IMR-90 (cell line): ENCODE measurements around the gene SYTL3. TPM values are rescaled to one million over a fixed set of nuclear protein-coding genes. Genes with fewer than 3 reads are reported as not detected.

ENCODE experiments used
- ATAC-seq: fragments of 200-7000 bp; cut with Tn5 transposase; 2 replicates; pipeline ENCODE4 v1.9.1; 2020; ENCODE audit warnings: low read depth, mild to moderate bottlenecking, moderate library complexity
- BruUV-seq: library from RNA; stranded (reverse); fragments of 400-500 nt; replicated peaks from 2 replicates; lab custom pipeline; 2021; lab: Mats Ljungman, UMichigan
- CTCF ChIA-PET: fragments of 300-600 bp; formaldehyde crosslinking; extraction: SDS; loops from one replicate; lab custom pipeline; 2021; ENCODE audit warnings: antibody characterized with exemption; lab: Yijun Ruan, JAX
- POLR2A ChIA-PET: fragments of 300-600 bp; sonication (Branson Sonifier 250); formaldehyde crosslinking; loops from one replicate; lab custom pipeline; 2022; ENCODE audit warnings: antibody characterized with exemption; ENCODE audit not compliant: unreplicated experiment; lab: Charles Lee
- DNase-seq: peaks from one replicate; pipeline ENCODE4 v3.0.0; 2013
- H2AFZ ChIP-seq: replicated peaks from 2 replicates; pipeline ENCODE3; 2013; ENCODE audit warnings: low read length, mild to moderate bottlenecking; ENCODE audit not compliant: poor library complexity
- H2AK5ac ChIP-seq: 2 replicates; pipeline ENCODE4 v1.6.1; 2013; ENCODE audit warnings: low read depth, low read length, inconsistent platforms
- H2AK9ac ChIP-seq: replicated peaks from 2 replicates; pipeline ENCODE3; 2013; ENCODE audit warnings: mild to moderate bottlenecking, low read depth, low read length, moderate library complexity; ENCODE audit not compliant: poor library complexity
- H2BK120ac ChIP-seq: 2 replicates; pipeline ENCODE4 v1.6.1; 2013; ENCODE audit warnings: low read depth, low read length, inconsistent platforms
- H2BK15ac ChIP-seq: 3 replicates; pipeline ENCODE4 v1.6.1; 2013; ENCODE audit warnings: low read depth, low read length, inconsistent platforms
- H2BK20ac ChIP-seq: 2 replicates; pipeline ENCODE4 v1.6.1; 2013; ENCODE audit warnings: low read depth, mild to moderate bottlenecking, inconsistent platforms, low read length, moderate library complexity
- H2BK5ac ChIP-seq: 2 replicates; pipeline ENCODE4 v1.6.1; 2013; ENCODE audit warnings: mild to moderate bottlenecking, low read depth, low read length, inconsistent platforms; ENCODE audit not compliant: poor library complexity, severe bottlenecking
- H3K14ac ChIP-seq: replicated peaks from 2 replicates; pipeline ENCODE4 v1.6.1; 2013; ENCODE audit warnings: low read depth, low read length, inconsistent platforms
- H3K18ac ChIP-seq: 2 replicates; pipeline ENCODE4 v1.6.1; 2013; ENCODE audit warnings: low read depth, low read length, control low read depth
- H3K23ac ChIP-seq: 2 replicates; pipeline ENCODE4 v1.6.1; 2013; ENCODE audit warnings: low read depth, low read length, inconsistent platforms
- H3K27ac ChIP-seq: 2 replicates; pipeline ENCODE4 v1.5.1; 2013; ENCODE audit warnings: mild to moderate bottlenecking, control low read depth, low read length; ENCODE audit not compliant: insufficient read depth
- H3K27me3 ChIP-seq: 2 replicates; pipeline ENCODE4 v1.6.1; 2013; ENCODE audit warnings: low read length; ENCODE audit not compliant: control insufficient read depth, insufficient read depth
- H3K36me3 ChIP-seq: 2 replicates; pipeline ENCODE4 v1.6.1; 2013; ENCODE audit warnings: low read length, mixed read lengths; ENCODE audit not compliant: control insufficient read depth, insufficient read depth
- H3K4ac ChIP-seq: 2 replicates; pipeline ENCODE4 v1.6.1; 2013; ENCODE audit warnings: low read depth, low read length, inconsistent platforms
- H3K4me1 ChIP-seq: 2 replicates; pipeline ENCODE4 v1.6.1; 2013; ENCODE audit warnings: low read length, mixed read lengths; ENCODE audit not compliant: control insufficient read depth, insufficient read depth
- H3K4me2 ChIP-seq: 2 replicates; pipeline ENCODE4 v1.6.1; 2013; ENCODE audit warnings: low read depth, mild to moderate bottlenecking, control low read depth, low read length, moderate library complexity
- H3K4me3 ChIP-seq: 2 replicates; pipeline ENCODE4 v1.5.1; 2013; ENCODE audit warnings: low read depth, mild to moderate bottlenecking, control low read depth, low read length, moderate library complexity; ENCODE audit not compliant: insufficient read depth
- H3K56ac ChIP-seq: 2 replicates; pipeline ENCODE4 v1.6.1; 2013; ENCODE audit warnings: low read length, inconsistent platforms; ENCODE audit not compliant: insufficient read depth; ENCODE audit errors: extremely low read depth
- H3K79me1 ChIP-seq, 2 experiments: 2 replicates each; pipeline ENCODE4 v1.6.1; 2013; ENCODE audit warnings: low read length in 2 of 2, inconsistent platforms in 1 of 2, low read depth in 1 of 2
- H3K9ac ChIP-seq: 2 replicates; pipeline ENCODE4 v1.6.1; 2013; ENCODE audit warnings: low read depth, low read length, control low read depth
- H3K9me1 ChIP-seq: 2 replicates; pipeline ENCODE4 v1.6.1; 2013; ENCODE audit warnings: low read length, inconsistent platforms; ENCODE audit not compliant: insufficient read depth
- H3K9me3 ChIP-seq: 2 replicates; pipeline ENCODE4 v1.6.1; 2013; ENCODE audit warnings: low read length; ENCODE audit not compliant: control insufficient read depth, insufficient read depth
- H4K20me1 ChIP-seq: 2 replicates; pipeline ENCODE4 v1.6.1; 2013; ENCODE audit warnings: low read length, inconsistent platforms; ENCODE audit not compliant: insufficient read depth
- H4K5ac ChIP-seq: 2 replicates; pipeline ENCODE4 v1.6.1; 2013; ENCODE audit warnings: mild to moderate bottlenecking, low read depth, low read length, control low read depth
- H4K8ac ChIP-seq, 2 experiments: 2 replicates each; pipeline ENCODE4 v1.6.1; 2013; ENCODE audit warnings: low read depth in 2 of 2, low read length in 2 of 2, control low read depth in 1 of 2, inconsistent platforms in 1 of 2
- H4K91ac ChIP-seq: 2 replicates; pipeline ENCODE4 v1.6.1; 2013; ENCODE audit warnings: low read depth, low read length, inconsistent platforms; ENCODE audit not compliant: insufficient read depth
- CEBPB ChIP-seq: IDR thresholded peaks from 2 replicates; pipeline ENCODE4 v1.6.1; 2012; ENCODE audit warnings: low read depth, low read length, improper control_type of control experiment
- POLR2A ChIP-seq: IDR thresholded peaks from 2 replicates; pipeline ENCODE4 v1.6.1; 2012; ENCODE audit warnings: mild to moderate bottlenecking, low read depth, low read length
- WGBS, 2 experiments: methylation state at CpG; one replicate each; pipeline versions ENCODE4 v1.1.5 to v1.1.7; 2013; ENCODE audit warnings: missing lambda C conversion rate in 2 of 2; ENCODE audit not compliant: insufficient read length in 1 of 2; ENCODE audit errors: extremely low coverage in 2 of 2; 5-methylcytosine and 5-hydroxymethylcytosine counted together
- dilution Hi-C: fragments of 300-500 bp; cut with HindIII; formaldehyde crosslinking; loops from one replicate; pipeline ENCODE4 v1.14.3; 2018; ENCODE audit warnings: low sequenced_read_pairs; ENCODE audit not compliant: unreplicated experiment
- in situ Hi-C: fragments of 300-500 bp; cut with MboI; formaldehyde crosslinking; loops from 3 replicates; pipeline ENCODE4 v1.14.3; 2019; ENCODE audit warnings: low sequenced_read_pairs, inconsistent platforms, mixed read lengths
- intact Hi-C: fragments of 100-400 bp; cut with micrococcal nuclease; formaldehyde crosslinking; loops from 2 replicates; pipeline ENCODE4 v1.10.0; 2022
- polyA plus RNA-seq, 3 experiments: library from polyadenylated mRNA; depleted of rRNA; stranded (reverse); fragments of >200 nt; gene quantifications; 2 replicates each; pipeline ENCODE4 v1.2.3, GENCODE V29; 2012; ENCODE audit warnings: low replicate concordance in 1 of 3
- total RNA-seq: library from RNA; depleted of rRNA; stranded (reverse); fragments of >200 nt; gene quantifications from 2 replicates; pipeline ENCODE4 v1.2.3, GENCODE V29; 2012

Gene SYTL3
- total and polyA plus RNA-seq, 2 of the 4 experiments (the other 2 are of a cell fraction): 2.9 to 4.3 TPM

GRCh38 chr6:158654960-158655489 lies 5.2 kb downstream of the SYTL3 start:
- CTCF ChIA-PET: no interaction called here
- H4K20me1 ChIP-seq: no peaks in the 10 kb centered on the region
- H4K91ac ChIP-seq: peak overlapping the region; percentile 98
- H3K27ac ChIP-seq: peak overlapping the region; percentile 93
- peak overlapping the region; percentile 81 for H2AFZ ChIP-seq
- H2BK20ac ChIP-seq: peak overlapping the region; percentile 95
- peak overlapping the region; percentile 57 for H3K18ac ChIP-seq
- peaks cover 24% of the 10 kb centered on the region for H3K4me1 ChIP-seq
- H3K79me1 ChIP-seq: 0 out of 4 replicates have a peak, but pooled peaks cover 0 to 16% of the 10 kb centered on the region in 2 experiments
- BruUV-seq: no TSS peak
- in situ Hi-C loops (no loop called here), intact Hi-C loops (no loop called here), dilution Hi-C loops (no loop called here)
- H3K9me1 ChIP-seq: peaks cover 13% of the 10 kb centered on the region
- peak overlapping the region; percentile 88 for H3K56ac ChIP-seq
- H3K14ac ChIP-seq: peak overlapping the region; percentile 60
- H4K8ac ChIP-seq: peak overlapping the region; percentile 84 to 89
- peak overlapping the region; percentile 94 for H2BK120ac ChIP-seq
- TF ChIP-seq POLR2A (no peak), CEBPB (peak; percentile 97)
- peak overlapping the region; percentile 83 for H2AK9ac ChIP-seq
- H2BK15ac ChIP-seq: peak overlapping the region; percentile 91; the same call in 2 of the 3 replicates
- H3K4ac ChIP-seq: peak overlapping the region; percentile 90
- 30% methylated on average over 5 of the region's 10 CpGs; no CpG with 5 or more reads in 1 of the 2 experiments for WGBS, 2 experiments
- H3K9me3 ChIP-seq: no peaks in the 10 kb centered on the region
- POLR2A ChIA-PET: interaction anchor here (0.6 to 0.9 kb wide), 2 partner anchors 11 to 390 kb away, joined by 3 read pairs; partner anchors contain the start of gene DYNLT1
- DNase-seq (peak; percentile 79), ATAC-seq (peak; percentile 55)
- H4K5ac ChIP-seq: peak overlapping the region; percentile 49
- peak overlapping the region; percentile 30 for H3K4me2 ChIP-seq
- H3K4me3 ChIP-seq: no peak overlapping the region
- H3K36me3 ChIP-seq: no peaks in the 10 kb centered on the region
- peak overlapping the region; percentile 66; the same call in 1 of the 2 replicates for H3K23ac ChIP-seq
- H2BK5ac ChIP-seq: peak overlapping the region; percentile 72
- H3K27me3 ChIP-seq: no peaks in the 10 kb centered on the region
- H3K9ac ChIP-seq: peak overlapping the region; percentile 32; the same call in 1 of the 2 replicates
- peak overlapping the region; percentile 97 for H2AK5ac ChIP-seq
